ENCODE data around the gene GDF10. TPM values are rescaled to one million over a fixed set of nuclear protein-coding genes. Genes with fewer than 3 reads are reported as not detected.

GDF10 gene
- total RNA-seq, 4 donors from 2014 or later: 0.29 to 12.6 (median 0.57) TPM

DNA sequence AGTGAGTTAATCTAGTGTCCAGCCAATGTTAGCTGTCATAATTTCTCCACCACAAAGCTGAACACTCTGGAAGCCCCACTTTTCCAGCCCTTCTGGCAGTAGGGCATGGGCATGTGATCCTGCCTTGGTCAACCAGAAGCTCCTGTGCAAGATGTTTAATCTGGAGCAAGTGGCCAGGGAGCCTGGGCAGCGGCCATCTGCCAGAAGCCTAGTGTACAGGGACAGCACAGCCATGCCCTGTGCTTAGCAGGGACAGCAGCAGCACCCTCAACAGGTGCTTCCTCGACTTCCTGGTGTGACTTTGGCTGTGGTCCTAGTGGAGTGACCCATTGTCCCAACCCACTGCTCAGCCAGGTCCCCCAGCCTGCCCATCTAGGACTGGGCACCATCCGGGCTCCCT lies 58.5 kb downstream of the GDF10 start:
- TF ChIP-seq, protein P1, sequence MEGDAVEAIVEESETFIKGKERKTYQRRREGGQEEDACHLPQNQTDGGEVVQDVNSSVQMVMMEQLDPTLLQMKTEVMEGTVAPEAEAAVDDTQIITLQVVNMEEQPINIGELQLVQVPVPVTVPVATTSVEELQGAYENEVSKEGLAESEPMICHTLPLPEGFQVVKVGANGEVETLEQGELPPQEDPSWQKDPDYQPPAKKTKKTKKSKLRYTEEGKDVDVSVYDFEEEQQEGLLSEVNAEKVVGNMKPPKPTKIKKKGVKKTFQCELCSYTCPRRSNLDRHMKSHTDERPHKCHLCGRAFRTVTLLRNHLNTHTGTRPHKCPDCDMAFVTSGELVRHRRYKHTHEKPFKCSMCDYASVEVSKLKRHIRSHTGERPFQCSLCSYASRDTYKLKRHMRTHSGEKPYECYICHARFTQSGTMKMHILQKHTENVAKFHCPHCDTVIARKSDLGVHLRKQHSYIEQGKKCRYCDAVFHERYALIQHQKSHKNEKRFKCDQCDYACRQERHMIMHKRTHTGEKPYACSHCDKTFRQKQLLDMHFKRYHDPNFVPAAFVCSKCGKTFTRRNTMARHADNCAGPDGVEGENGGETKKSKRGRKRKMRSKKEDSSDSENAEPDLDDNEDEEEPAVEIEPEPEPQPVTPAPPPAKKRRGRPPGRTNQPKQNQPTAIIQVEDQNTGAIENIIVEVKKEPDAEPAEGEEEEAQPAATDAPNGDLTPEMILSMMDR (IDR thresholded peaks at IDR 0.05): no peak
- no peak for TF ChIP-seq POLR2A (IDR thresholded peaks at IDR 0.05)
- no peak for DNase-seq
- Histone ChIP-seq H3K36me3 (no peaks in the 10 kb centered on the region), H3K27ac (no peak overlapping the region), H3K9me3 (no peaks in the 10 kb centered on the region), H3K27me3 (no peaks in the 10 kb centered on the region), H3K4me3 (no peak overlapping the region), H3K4me1 (peaks cover 0 to 21% (median 0%) of the 10 kb centered on the region in 3 donors)
- 60 to 78% methylated on average over 2 of the region's 3 CpGs for WGBS, 2 donors
- intact Hi-C loops (cut with DNase I): no loop called here

DNA sequence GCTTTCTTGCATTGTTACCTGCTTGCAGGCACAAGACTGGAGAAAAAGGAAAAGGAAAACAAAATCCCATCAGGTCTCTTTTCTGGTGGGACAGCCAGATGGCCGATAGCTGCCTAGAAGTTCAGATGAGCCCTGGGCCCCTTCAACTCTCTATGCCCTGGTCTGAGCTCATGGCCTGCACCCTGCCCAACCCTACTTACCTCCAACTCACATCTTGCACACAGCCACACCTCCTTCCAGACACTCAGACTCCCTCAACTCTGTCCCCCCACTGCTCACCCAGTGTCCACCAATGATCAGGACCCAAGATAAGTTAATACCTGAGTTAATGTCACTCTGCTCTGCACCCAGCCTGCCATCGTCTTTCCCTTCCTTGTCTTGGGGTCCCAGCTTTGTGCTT lies 59.1 kb downstream of the GDF10 start:
- Histone ChIP-seq H3K4me1 (peaks cover 0 to 21% (median 0%) of the 10 kb centered on the region in 3 donors), H3K27ac (no peak overlapping the region), H3K4me3 (no peak overlapping the region), H3K36me3 (no peaks in the 10 kb centered on the region), H3K27me3 (no peaks in the 10 kb centered on the region), H3K9me3 (no peaks in the 10 kb centered on the region)
- DNase-seq: no peak
- no peak for TF ChIP-seq POLR2A (IDR thresholded peaks at IDR 0.05)
- TF ChIP-seq, protein P1 (IDR thresholded peaks at IDR 0.05): no peak
- intact Hi-C loops (cut with DNase I): no loop called here
- 68 to 89% methylated on average over 2 of the region's 2 CpGs for WGBS, 2 donors

DNA sequence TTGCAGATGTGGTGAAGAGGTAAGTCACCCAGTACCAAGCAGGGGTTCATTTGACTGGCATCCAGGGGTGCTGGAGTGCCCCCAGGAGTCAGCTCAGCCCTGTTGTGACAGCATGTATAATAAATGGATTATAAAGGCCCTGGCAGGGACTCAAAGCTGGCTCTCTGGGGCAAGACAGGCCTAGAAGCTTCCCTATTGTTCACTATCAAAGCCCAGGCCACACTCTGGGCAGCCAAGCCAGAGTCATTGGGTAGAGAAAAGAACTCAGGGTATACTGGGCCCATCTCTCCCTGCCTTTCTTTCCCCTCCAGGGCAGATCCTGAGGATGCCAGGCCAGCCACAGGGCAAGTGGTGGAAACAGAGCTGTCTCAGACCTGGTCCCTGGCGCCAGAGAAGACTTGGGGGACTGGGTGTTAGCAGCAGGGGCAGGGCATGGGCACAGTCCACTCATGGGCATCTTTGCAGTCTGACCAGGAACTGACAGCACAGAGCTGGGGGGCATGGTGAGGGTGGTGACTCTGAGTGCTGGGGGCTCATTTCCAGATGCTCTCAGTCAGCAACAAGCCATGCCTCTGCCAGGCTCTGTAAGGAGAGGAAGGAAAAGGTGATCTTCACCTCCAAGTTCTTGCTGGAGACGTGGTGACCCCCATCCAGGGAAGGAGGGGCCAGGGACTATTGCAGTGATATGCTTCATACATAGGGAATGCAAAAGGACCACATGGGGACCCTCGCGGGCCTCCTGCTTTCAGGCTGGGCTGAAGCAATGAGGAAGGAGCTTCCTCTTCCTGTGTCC lies 59.8 kb downstream of the GDF10 start:
- Histone ChIP-seq H3K27me3 (no peaks in the 10 kb centered on the region), H3K4me1 (peaks cover 0 to 21% (median 0%) of the 10 kb centered on the region in 3 donors), H3K9me3 (no peaks in the 10 kb centered on the region), H3K27ac (no peak overlapping the region), H3K36me3 (no peaks in the 10 kb centered on the region), H3K4me3 (no peak overlapping the region)
- no peak for TF ChIP-seq POLR2A (IDR thresholded peaks at IDR 0.05)
- TF ChIP-seq, protein P1 (IDR thresholded peaks at IDR 0.05): no peak
- WGBS, 2 donors: 60 to 68% methylated on average over 3 to 4 of the region's 4 CpGs
- intact Hi-C loops (cut with DNase I): no loop called here
- no peak for DNase-seq

DNA sequence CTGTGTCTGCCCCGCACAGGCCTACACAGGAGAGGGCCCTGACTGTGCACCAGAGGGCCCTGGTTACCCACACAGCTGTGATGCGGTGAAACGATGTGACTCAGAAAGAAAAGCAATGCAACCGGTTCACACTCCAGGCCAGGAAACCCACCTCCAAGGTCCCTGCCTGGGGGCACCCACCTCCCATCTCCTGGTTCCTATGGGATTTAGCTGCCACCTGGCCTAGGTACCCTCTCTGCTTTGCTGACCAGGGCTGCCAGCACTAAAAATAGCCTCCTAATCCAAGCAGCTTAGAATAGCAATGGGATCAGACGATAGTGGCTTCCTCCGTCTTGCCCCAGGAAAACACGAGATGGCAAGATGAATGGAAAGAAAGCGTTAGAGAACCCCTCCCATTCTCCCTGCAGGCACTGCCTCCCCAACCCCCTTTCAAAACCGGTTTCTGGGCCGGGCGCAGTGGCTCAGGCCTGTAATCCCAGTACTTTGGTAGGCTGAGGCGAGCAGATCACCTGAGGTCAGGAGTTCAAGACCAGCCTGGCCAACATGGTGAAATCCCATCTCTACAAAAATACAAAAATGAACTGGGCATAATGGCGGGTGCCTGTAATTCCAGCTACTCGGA lies 60.5 kb downstream of the GDF10 start:
- Histone ChIP-seq H3K9me3 (no peaks in the 10 kb centered on the region), H3K36me3 (no peaks in the 10 kb centered on the region), H3K27me3 (no peaks in the 10 kb centered on the region), H3K4me3 (no peak overlapping the region), H3K27ac (no peak overlapping the region), H3K4me1 (peaks cover 0 to 21% (median 0%) of the 10 kb centered on the region in 3 donors)
- TF ChIP-seq, protein P1 (IDR thresholded peaks at IDR 0.05): no peak
- no peak for TF ChIP-seq POLR2A (IDR thresholded peaks at IDR 0.05)
- 56 to 65% methylated on average over 5 to 8 of the region's 14 CpGs for WGBS, 2 donors
- intact Hi-C loops (cut with DNase I): no loop called here
- DNase-seq: no peak

GRCh38 chr10:47361293-47361692 lies 61.3 kb downstream of the GDF10 start:
- no peaks in the 10 kb centered on the region for H3K36me3 ChIP-seq
- no peak for DNase-seq
- WGBS, 2 donors: 50 to 62% methylated on average over 4 to 5 of the region's 9 CpGs
- no peak for TF ChIP-seq POLR2A (IDR thresholded peaks at IDR 0.05)
- TF ChIP-seq, protein P1 (IDR thresholded peaks at IDR 0.05): peak; percentile 11 to 76 (median 58)
- no peaks in the 10 kb centered on the region for H3K27me3 ChIP-seq
- H3K9me3 ChIP-seq: no peaks in the 10 kb centered on the region
- H3K4me3 ChIP-seq: no peak overlapping the region
- intact Hi-C loops (cut with DNase I): no loop called here
- H3K4me1 ChIP-seq: peaks cover 0 to 21% (median 0%) of the 10 kb centered on the region in 3 donors
- H3K27ac ChIP-seq: no peak overlapping the region

Measured in esophagus squamous epithelium (tissue), 5 donors.